ENCODE measurements around the gene SERPINA10. TPM values are rescaled to one million over a fixed set of nuclear protein-coding genes. Genes with fewer than 3 reads are reported as not detected.
"Not testable (repeated sequence)": the region's sequence is repeated elsewhere in the genome, so short reads cannot be mapped to it uniquely, and the experiment has no call there.

SERPINA10 gene
- total RNA-seq, 1 experiment from 2014 or later = not detected

DNA sequence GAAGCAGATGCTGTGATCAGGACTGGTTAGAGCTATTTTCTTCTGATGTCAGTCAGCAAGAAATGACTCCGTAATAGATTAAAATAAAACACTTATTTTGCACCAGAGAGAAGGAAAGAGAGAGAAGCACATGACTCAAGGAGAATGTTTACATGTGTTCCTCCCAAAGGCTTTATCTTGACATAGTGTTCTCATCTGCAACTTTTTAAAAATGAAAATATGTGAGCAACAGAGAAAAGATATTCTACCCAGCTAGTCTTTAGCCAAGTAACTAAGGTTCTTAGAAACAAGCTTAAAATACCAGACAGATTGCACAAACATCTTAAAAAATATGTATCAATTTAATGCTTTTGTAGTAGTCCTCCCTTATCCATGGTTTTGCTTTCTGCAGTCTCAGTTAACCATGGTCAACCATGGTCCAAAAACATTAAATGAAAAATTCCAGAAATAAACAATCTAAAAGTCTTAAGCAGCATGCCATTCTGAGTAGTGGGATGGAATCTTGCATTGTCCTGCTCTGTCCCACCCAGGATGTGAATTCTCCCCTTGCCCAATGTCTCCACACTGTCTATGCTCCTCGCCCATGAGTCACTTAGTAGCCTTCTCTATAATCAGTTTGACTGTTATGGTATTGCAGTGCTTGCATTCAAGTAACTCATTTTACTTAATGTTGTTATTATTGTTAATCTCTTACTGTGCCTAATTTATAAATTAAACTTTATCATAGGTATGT is 9.9 kb downstream of the SERPINA10 start:
- TF ChIP-seq EZH2phosphoT487 (IDR thresholded peaks at IDR 0.05; ENCODE audit: borderline replicate concordance, low read length) (no peak), EZH2 (IDR thresholded peaks at IDR 0.05; ENCODE audit: low read length, unreplicated experiment) (no peak)
- TF ChIP-seq, protein P1, sequence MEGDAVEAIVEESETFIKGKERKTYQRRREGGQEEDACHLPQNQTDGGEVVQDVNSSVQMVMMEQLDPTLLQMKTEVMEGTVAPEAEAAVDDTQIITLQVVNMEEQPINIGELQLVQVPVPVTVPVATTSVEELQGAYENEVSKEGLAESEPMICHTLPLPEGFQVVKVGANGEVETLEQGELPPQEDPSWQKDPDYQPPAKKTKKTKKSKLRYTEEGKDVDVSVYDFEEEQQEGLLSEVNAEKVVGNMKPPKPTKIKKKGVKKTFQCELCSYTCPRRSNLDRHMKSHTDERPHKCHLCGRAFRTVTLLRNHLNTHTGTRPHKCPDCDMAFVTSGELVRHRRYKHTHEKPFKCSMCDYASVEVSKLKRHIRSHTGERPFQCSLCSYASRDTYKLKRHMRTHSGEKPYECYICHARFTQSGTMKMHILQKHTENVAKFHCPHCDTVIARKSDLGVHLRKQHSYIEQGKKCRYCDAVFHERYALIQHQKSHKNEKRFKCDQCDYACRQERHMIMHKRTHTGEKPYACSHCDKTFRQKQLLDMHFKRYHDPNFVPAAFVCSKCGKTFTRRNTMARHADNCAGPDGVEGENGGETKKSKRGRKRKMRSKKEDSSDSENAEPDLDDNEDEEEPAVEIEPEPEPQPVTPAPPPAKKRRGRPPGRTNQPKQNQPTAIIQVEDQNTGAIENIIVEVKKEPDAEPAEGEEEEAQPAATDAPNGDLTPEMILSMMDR (conservative IDR thresholded peaks at IDR 0.05; ENCODE audit: low read depth, low read length) = no peak
- Histone ChIP-seq H4K20me1 (ENCODE audit: low read length) (no peaks in the 10 kb centered on the region), H3F3A (ENCODE audit: low read length, unreplicated experiment) (no peaks in the 10 kb centered on the region), H3K9me2 (replicated peaks; ENCODE audit: low read length) (no peaks in the 10 kb centered on the region), H2AFZ (ENCODE audit: low read length) (no peak overlapping the region), H3K27ac (ENCODE audit: low read length) (no peak overlapping the region), H3K4me2 (ENCODE audit: low read length) (no peak overlapping the region), H3K27me3 (ENCODE audit: low read length) (0 out of 2 replicates have a peak, but pooled peaks cover 7% of the 10 kb centered on the region), H3K36me3 (ENCODE audit: low read depth, low read length) (no peaks in the 10 kb centered on the region), H3K4me3 (ENCODE audit: low read length) (no peak overlapping the region), H3K4me1 (ENCODE audit: insufficient read depth, low read length) (no peaks in the 10 kb centered on the region), H3K79me2 (ENCODE audit: low read length) (no peaks in the 10 kb centered on the region), H3K9ac (ENCODE audit: low read length) (no peak overlapping the region), H3K9me3 (ENCODE audit: low read length) (no peaks in the 10 kb centered on the region)
- ATAC-seq = no peak
- intact Hi-C loops (cut with micrococcal nuclease) = no loop called here
- DNase-seq = no peak
- ChIA-PET POLR2A (ENCODE audit: unreplicated experiment) (no interaction called here), CTCF (no interaction called here)
- no TSS peak for BruUV-seq (replicated peaks)

DNA sequence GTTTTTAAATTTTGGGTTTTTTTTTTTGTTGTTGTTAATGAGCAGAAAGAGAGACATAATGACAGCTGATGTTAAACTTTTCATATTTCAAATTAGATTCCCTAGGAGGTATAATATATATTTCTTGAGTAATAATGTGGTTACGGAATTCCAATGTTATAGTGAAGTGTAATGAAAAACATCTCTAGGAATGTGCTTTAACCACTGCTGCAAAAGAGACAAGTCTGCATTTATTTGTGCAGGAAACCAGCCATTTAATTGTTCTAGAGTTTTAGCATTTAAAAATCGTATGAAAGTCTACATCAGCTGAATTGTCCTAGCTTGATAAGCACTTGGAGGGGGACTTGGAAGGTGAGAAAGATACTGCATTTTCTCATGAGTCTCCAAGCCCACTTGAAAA is 14.3 kb downstream of the SERPINA10 start:
- no peaks in the 10 kb centered on the region for H3K36me3 ChIP-seq (ENCODE audit: low read depth, low read length)
- no peak overlapping the region for H3K4me3 ChIP-seq (ENCODE audit: low read length)
- no peaks in the 10 kb centered on the region for H3F3A ChIP-seq (ENCODE audit: low read length, unreplicated experiment)
- intact Hi-C loops (cut with micrococcal nuclease) = no loop called here
- no peaks in the 10 kb centered on the region for H3K4me1 ChIP-seq (ENCODE audit: insufficient read depth, low read length)
- ATAC-seq (no peak), DNase-seq (no peak)
- H4K20me1 ChIP-seq (ENCODE audit: low read length) = no peaks in the 10 kb centered on the region
- no peak for TF ChIP-seq EZH2phosphoT487 (IDR thresholded peaks at IDR 0.05; ENCODE audit: borderline replicate concordance, low read length)
- no peak for TF ChIP-seq EZH2 (IDR thresholded peaks at IDR 0.05; ENCODE audit: low read length, unreplicated experiment)
- TF ChIP-seq, protein P1 (conservative IDR thresholded peaks at IDR 0.05; ENCODE audit: low read depth, low read length) = no peak
- no peaks in the 10 kb centered on the region for H3K9me2 ChIP-seq (replicated peaks; ENCODE audit: low read length)
- no peak overlapping the region for H3K27ac ChIP-seq (ENCODE audit: low read length)
- no peak overlapping the region for H3K9ac ChIP-seq (ENCODE audit: low read length)
- CTCF ChIA-PET = no interaction called here
- BruUV-seq (replicated peaks) = no TSS peak
- no peaks in the 10 kb centered on the region for H3K9me3 ChIP-seq (ENCODE audit: low read length)
- H2AFZ ChIP-seq (ENCODE audit: low read length) = no peak overlapping the region
- H3K4me2 ChIP-seq (ENCODE audit: low read length) = no peak overlapping the region
- H3K27me3 ChIP-seq (ENCODE audit: low read length) = 0 out of 2 replicates have a peak, but pooled peaks cover 3% of the 10 kb centered on the region
- H3K79me2 ChIP-seq (ENCODE audit: low read length) = no peaks in the 10 kb centered on the region
- POLR2A ChIA-PET (ENCODE audit: unreplicated experiment) = no interaction called here

DNA sequence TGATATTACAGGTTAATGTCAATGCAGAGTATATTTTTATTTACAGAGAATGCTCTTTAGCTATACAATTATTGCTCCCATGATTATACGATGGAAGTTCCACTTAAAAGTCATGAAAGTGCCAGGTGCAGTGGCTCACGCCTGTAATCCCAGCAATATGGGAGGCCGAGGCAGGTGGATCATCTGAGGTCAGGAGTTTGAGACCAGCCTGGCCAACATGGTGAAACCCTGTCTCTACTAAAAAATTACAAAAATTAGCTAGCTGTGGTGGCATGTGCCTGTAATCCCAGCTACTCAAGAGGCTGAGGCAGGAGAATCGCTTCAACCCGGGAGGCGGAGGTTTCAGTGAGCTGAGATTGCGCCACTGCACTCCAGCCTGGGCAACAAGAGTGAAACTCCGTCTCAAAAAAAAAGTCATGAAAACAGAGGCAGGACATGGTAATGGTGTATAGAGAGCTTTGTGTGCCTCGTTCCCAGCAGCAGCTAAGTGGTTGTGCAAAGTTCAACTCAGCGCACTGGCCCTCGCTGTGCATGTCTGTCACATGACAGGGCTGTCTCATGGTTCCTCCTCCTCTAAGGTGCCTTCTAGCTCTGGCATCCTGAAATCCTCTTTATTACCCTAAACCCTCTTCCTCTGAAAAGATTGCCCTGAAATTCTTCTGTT is 16.0 kb downstream of the SERPINA10 start:
- DNase-seq; H3K27ac ChIP-seq (ENCODE audit: low read length); H3F3A ChIP-seq (ENCODE audit: low read length, unreplicated experiment); H3K4me3 ChIP-seq (ENCODE audit: low read length); H3K9me3 ChIP-seq (ENCODE audit: low read length); ATAC-seq; H2AFZ ChIP-seq (ENCODE audit: low read length); H3K4me2 ChIP-seq (ENCODE audit: low read length); POLR2A ChIA-PET (ENCODE audit: unreplicated experiment); H3K27me3 ChIP-seq (ENCODE audit: low read length); H3K36me3 ChIP-seq (ENCODE audit: low read depth, low read length); H3K4me1 ChIP-seq (ENCODE audit: insufficient read depth, low read length); H3K9ac ChIP-seq (ENCODE audit: low read length); BruUV-seq (replicated peaks); CTCF ChIA-PET; H4K20me1 ChIP-seq (ENCODE audit: low read length); H3K9me2 ChIP-seq (replicated peaks; ENCODE audit: low read length); H3K79me2 ChIP-seq (ENCODE audit: low read length); intact Hi-C loops (cut with micrococcal nuclease): not testable (repeated sequence)
